ENCODE measurements around the gene IL23A. TPM values are rescaled to one million over a fixed set of nuclear protein-coding genes. Genes with fewer than 3 reads are reported as not detected.

The IL23A gene
- total and polyA plus RNA-seq, 10 of the 15 experiments (the other 5 are each of a cell fraction or from before 2014, with no cell fraction given): 3.3 to 11.1 (median 5.2) TPM

DNA sequence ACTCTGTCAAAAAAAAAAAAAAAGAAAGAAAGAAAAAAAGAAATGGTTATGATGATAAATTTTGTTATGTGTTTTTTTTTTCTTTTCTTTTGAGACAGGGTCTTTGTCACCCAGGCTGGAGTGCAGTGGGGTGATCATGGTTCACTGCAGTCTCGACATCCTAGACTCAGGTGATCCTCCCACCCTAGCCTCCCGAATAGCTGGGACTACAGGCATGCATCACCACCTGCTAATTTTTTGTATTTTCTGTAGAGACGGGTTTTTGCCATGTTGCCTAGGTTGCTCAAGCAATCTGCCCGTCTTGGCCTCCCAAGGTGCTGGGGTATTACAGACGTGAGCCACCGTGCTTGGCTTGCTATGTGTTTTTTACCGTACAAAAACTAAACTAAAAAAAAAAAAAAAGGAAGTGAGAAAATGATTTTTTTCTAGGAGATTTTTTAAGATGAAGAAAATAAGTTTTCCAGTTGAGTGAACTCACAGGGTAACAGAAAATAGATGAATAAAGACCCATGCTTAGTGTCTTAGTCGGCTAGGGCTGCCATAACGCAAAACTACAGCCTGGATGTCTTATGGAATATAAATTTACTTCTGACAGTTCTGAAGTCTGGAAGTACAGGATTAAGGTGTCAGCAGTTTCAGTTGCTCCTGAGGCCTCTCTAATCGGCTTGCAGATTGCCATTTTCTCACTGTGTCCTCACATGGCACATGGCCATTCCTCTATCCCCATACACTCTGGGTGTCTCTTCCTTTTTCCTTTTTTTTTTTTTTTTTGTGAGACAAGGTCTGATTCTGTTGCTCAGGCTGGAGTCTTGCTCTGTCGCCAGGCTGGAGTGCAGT is 37.1 kb downstream of the IL23A start:
- SMC1A ChIA-PET (ENCODE audit: uncharacterized antibody, unreplicated experiment): interaction anchor here (1.2 to 6.2 kb wide), 8 partner anchors 10 to 88 kb away, joined by 3 to 58 read pairs (median 6); partner anchors contain the start of genes CNPY2, IL23A and STAT2
- RAD21 ChIA-PET (ENCODE audit: unreplicated experiment): interaction anchor here (1.1 to 4.9 kb wide), 6 partner anchors 10 to 88 kb away, joined by 3 to 60 read pairs (median 4); partner anchors contain the start of genes IL23A and STAT2
- no TSS peak for BruUV-seq (replicated peaks)
- DNase-seq (ENCODE audit: low read depth, low spot score): no peak
- Histone ChIP-seq H3K27ac (ENCODE audit: control insufficient read depth, insufficient read depth) (peak overlapping the region; percentile 83), H3K4me1 (ENCODE audit: control insufficient read depth, insufficient read depth, low read length) (peaks cover 36% of the 10 kb centered on the region), H3K4me3 (peak overlapping the region; percentile 45; the same call in 1 of the 2 replicates), H2AFZ (ENCODE audit: control insufficient read depth, low read depth, low read length) (peak overlapping the region; percentile 78), H3K9me3 (replicated peaks; ENCODE audit: control insufficient read depth, insufficient read depth, low read length) (no peaks in the 10 kb centered on the region), H3K9ac (ENCODE audit: control insufficient read depth, insufficient read depth, low read length) (peak overlapping the region; percentile 43), H3K36me3 (ENCODE audit: control insufficient read depth in 2 of 2, insufficient read depth in 2 of 2, low read length in 1 of 2) (no peaks in the 10 kb centered on the region), H3K27me3 (replicated peaks in 1 of 2; ENCODE audit: control insufficient read depth in 2 of 2, insufficient read depth in 2 of 2, low read length in 1 of 2) (no peaks in the 10 kb centered on the region), H3K79me2 (ENCODE audit: control insufficient read depth, insufficient read depth, low read length) (no peaks in the 10 kb centered on the region), H4K20me1 (ENCODE audit: control insufficient read depth, insufficient read depth) (no peaks in the 10 kb centered on the region), H3K4me2 (ENCODE audit: control insufficient read depth, insufficient read depth) (peak overlapping the region; percentile 73)
- CTCF ChIA-PET: interaction anchor here (1.0 to 4.2 kb wide), 6 partner anchors 15 to 88 kb away, joined by 3 to 28 read pairs (median 12); partner anchors contain the start of genes STAT2 and TIMELESS
- ATAC-seq: peak; percentile 93
- 6% methylated on average over 9 of the region's 11 CpGs for WGBS (ENCODE audit: insufficient coverage, insufficient replicate concordance, low lambda C conversion rate, missing lambda C conversion rate)
- peak; percentile 72 for FAIRE-seq
- intact Hi-C loops (cut with micrococcal nuclease; ENCODE audit: unreplicated experiment) (no loop called here), in situ Hi-C loops (cut with MboI) (no loop called here)
- POLR2A ChIA-PET: interaction anchor here (0.6 to 4.0 kb wide), 10 partner anchors 10 to 1077 kb away, joined by 3 to 54 read pairs (median 5); partner anchors contain the start of genes APOF, CNPY2, RNF41 and STAT2
- TF ChIP-seq, protein P1, sequence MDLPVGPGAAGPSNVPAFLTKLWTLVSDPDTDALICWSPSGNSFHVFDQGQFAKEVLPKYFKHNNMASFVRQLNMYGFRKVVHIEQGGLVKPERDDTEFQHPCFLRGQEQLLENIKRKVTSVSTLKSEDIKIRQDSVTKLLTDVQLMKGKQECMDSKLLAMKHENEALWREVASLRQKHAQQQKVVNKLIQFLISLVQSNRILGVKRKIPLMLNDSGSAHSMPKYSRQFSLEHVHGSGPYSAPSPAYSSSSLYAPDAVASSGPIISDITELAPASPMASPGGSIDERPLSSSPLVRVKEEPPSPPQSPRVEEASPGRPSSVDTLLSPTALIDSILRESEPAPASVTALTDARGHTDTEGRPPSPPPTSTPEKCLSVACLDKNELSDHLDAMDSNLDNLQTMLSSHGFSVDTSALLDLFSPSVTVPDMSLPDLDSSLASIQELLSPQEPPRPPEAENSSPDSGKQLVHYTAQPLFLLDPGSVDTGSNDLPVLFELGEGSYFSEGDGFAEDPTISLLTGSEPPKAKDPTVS (IDR thresholded peaks at IDR 0.05; ENCODE audit: low read depth, low read length): no peak
- TF ChIP-seq, protein P2, sequence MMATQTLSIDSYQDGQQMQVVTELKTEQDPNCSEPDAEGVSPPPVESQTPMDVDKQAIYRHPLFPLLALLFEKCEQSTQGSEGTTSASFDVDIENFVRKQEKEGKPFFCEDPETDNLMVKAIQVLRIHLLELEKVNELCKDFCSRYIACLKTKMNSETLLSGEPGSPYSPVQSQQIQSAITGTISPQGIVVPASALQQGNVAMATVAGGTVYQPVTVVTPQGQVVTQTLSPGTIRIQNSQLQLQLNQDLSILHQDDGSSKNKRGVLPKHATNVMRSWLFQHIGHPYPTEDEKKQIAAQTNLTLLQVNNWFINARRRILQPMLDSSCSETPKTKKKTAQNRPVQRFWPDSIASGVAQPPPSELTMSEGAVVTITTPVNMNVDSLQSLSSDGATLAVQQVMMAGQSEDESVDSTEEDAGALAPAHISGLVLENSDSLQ (IDR thresholded peaks at IDR 0.05): peak; percentile 32; the same call in 1 of the 2 replicates
- no peak for TF ChIP-seq CHD1 (IDR thresholded peaks at IDR 0.05; ENCODE audit: low read depth, low read length)
- TF ChIP-seq RAD51 (IDR thresholded peaks at IDR 0.05): no peak
- peak; percentile 49 for TF ChIP-seq ATF7 (IDR thresholded peaks at IDR 0.05; ENCODE audit: low read depth)
- no peak for TF ChIP-seq EGR1 (IDR thresholded peaks at IDR 0.05; ENCODE audit: borderline replicate concordance in 1 of 2, low read depth in 2 of 2, low read length in 2 of 2)
- no peak for TF ChIP-seq POLR2AphosphoS5 (IDR thresholded peaks at IDR 0.05; ENCODE audit: low read length)
- TF ChIP-seq SPI1 (IDR thresholded peaks at IDR 0.05; ENCODE audit: borderline replicate concordance, insufficient read depth, low read depth, low read length): peak; percentile 85
- TF ChIP-seq EED (IDR thresholded peaks at IDR 0.05; ENCODE audit: low read depth): no peak
- no peak for TF ChIP-seq ZBED1 (IDR thresholded peaks at IDR 0.05; ENCODE audit: borderline replicate concordance)
- TF ChIP-seq LARP7 (IDR thresholded peaks at IDR 0.05): no peak
- no peak for TF ChIP-seq DPF2 (IDR thresholded peaks at IDR 0.05)
- TF ChIP-seq, protein P3, sequence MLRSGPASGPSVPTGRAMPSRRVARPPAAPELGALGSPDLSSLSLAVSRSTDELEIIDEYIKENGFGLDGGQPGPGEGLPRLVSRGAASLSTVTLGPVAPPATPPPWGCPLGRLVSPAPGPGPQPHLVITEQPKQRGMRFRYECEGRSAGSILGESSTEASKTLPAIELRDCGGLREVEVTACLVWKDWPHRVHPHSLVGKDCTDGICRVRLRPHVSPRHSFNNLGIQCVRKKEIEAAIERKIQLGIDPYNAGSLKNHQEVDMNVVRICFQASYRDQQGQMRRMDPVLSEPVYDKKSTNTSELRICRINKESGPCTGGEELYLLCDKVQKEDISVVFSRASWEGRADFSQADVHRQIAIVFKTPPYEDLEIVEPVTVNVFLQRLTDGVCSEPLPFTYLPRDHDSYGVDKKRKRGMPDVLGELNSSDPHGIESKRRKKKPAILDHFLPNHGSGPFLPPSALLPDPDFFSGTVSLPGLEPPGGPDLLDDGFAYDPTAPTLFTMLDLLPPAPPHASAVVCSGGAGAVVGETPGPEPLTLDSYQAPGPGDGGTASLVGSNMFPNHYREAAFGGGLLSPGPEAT (IDR thresholded peaks at IDR 0.05; ENCODE audit: low read depth): peak; percentile 63; the same call in 1 of the 2 replicates
- TF ChIP-seq SUZ12 (IDR thresholded peaks at IDR 0.05; ENCODE audit: unreplicated experiment): no peak
- TF ChIP-seq BRCA1 (IDR thresholded peaks at IDR 0.05; ENCODE audit: low read depth, low read length): no peak
- no peak for TF ChIP-seq ESRRA (IDR thresholded peaks at IDR 0.05; ENCODE audit: low read length)
- TF ChIP-seq, protein P4, sequence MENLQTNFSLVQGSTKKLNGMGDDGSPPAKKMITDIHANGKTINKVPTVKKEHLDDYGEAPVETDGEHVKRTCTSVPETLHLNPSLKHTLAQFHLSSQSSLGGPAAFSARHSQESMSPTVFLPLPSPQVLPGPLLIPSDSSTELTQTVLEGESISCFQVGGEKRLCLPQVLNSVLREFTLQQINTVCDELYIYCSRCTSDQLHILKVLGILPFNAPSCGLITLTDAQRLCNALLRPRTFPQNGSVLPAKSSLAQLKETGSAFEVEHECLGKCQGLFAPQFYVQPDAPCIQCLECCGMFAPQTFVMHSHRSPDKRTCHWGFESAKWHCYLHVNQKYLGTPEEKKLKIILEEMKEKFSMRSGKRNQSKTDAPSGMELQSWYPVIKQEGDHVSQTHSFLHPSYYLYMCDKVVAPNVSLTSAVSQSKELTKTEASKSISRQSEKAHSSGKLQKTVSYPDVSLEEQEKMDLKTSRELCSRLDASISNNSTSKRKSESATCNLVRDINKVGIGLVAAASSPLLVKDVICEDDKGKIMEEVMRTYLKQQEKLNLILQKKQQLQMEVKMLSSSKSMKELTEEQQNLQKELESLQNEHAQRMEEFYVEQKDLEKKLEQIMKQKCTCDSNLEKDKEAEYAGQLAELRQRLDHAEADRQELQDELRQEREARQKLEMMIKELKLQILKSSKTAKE (IDR thresholded peaks at IDR 0.05; ENCODE audit: low read depth, poor library complexity, severe bottlenecking): peak; percentile 34
